Measurements from ENCODE around the gene TOM1. TPM values are rescaled to one million over a fixed set of nuclear protein-coding genes. Genes with fewer than 3 reads are reported as not detected.
A peak's percentile ranks its signal among the peaks of the same experiment; 100 is the strongest.

The TOM1 gene
- total and polyA plus RNA-seq, 4 donors, result 17.9 to 53.0 (median 50.5) TPM

- peak; percentile 89 for DNase-seq (ENCODE audit: low spot score)
- Histone ChIP-seq H3K36me3 (ENCODE audit: control insufficient read depth in 4 of 4, insufficient read depth in 3 of 4, low read depth in 1 of 4, low read length in 3 of 4) (peaks cover 0 to 17% (median 6%) of the 10 kb centered on the region in 4 donors), H3K27ac (ENCODE audit: low read depth in 1 of 2, low read length in 2 of 2) (peak overlapping the region; percentile 45 to 58), H3K4me3 (ENCODE audit: low read depth in 1 of 3, low read length in 3 of 3) (peak overlapping the region; percentile 41 to 55 (median 49)), H3K9me3 (ENCODE audit: control insufficient read depth in 4 of 4, low read length in 3 of 4) (no peaks in the 10 kb centered on the region), H3K27me3 (ENCODE audit: control insufficient read depth in 4 of 4, insufficient read depth in 4 of 4, low read length in 3 of 4) (no peaks in the 10 kb centered on the region), H3K4me1 (ENCODE audit: control insufficient read depth in 4 of 4, insufficient read depth in 4 of 4, low read length in 3 of 4) (peaks cover 5 to 20% (median 16%) of the 10 kb centered on the region in 4 donors), H3K9ac (ENCODE audit: low read depth in 1 of 2, low read length in 2 of 2) (peak overlapping the region; percentile 5 to 23)
- TF ChIP-seq GABPA (IDR thresholded peaks at IDR 0.05 in 1 of 2, conservative IDR thresholded peaks at IDR 0.05 in 1 of 2) (no peak), ATF3 (IDR thresholded peaks at IDR 0.05) (no peak), RXRA (IDR thresholded peaks at IDR 0.05) (peak; percentile 46 to 61), SP1 (IDR thresholded peaks at IDR 0.05) (peak; percentile 47), HNF4A (conservative IDR thresholded peaks at IDR 0.05) (peak; percentile 49 to 70), CTCF (IDR thresholded peaks at IDR 0.05; ENCODE audit: low read depth, low read length, missing input control) (peak; percentile 95), RAD21 (IDR thresholded peaks at IDR 0.05) (peak; percentile 98 to 99)
- 2% methylated on average over 47 of the region's 47 CpGs for WGBS
These were observed 51.1 kb downstream of the TOM1 start for GRCh38 chr22:35350539-35351503.

GRCh38 chr22:35352214-35353111 lies 52.8 kb downstream of the TOM1 start:
- no peak for DNase-seq (ENCODE audit: low spot score)
- no peaks in the 10 kb centered on the region for H3K27me3 ChIP-seq (ENCODE audit: control insufficient read depth in 4 of 4, insufficient read depth in 4 of 4, low read length in 3 of 4)
- no peak overlapping the region for H3K9ac ChIP-seq (ENCODE audit: low read depth in 1 of 2, low read length in 2 of 2)
- no peak overlapping the region for H3K4me3 ChIP-seq (ENCODE audit: low read depth in 1 of 3, low read length in 3 of 3)
- peaks cover 0 to 6% (median 2%) of the 10 kb centered on the region in 4 donors for H3K36me3 ChIP-seq (ENCODE audit: control insufficient read depth in 4 of 4, insufficient read depth in 3 of 4, low read depth in 1 of 4, low read length in 3 of 4)
- TF ChIP-seq RXRA (IDR thresholded peaks at IDR 0.05) (peak; percentile 10 to 23), REST (IDR thresholded peaks at IDR 0.05) (no peak), GABPA (IDR thresholded peaks at IDR 0.05 in 1 of 2, conservative IDR thresholded peaks at IDR 0.05 in 1 of 2) (no peak), CTCF (IDR thresholded peaks at IDR 0.05; ENCODE audit: low read depth, low read length, missing input control) (peak; percentile 31), YY1 (IDR thresholded peaks at IDR 0.05) (no peak), FOXA2 (IDR thresholded peaks at IDR 0.05) (no peak), RAD21 (IDR thresholded peaks at IDR 0.05) (peak; percentile 18 to 54), HNF4A (conservative IDR thresholded peaks at IDR 0.05) (peak; percentile 35 to 71), TAF1 (conservative IDR thresholded peaks at IDR 0.05) (no peak), SP1 (IDR thresholded peaks at IDR 0.05) (no peak)
- H3K27ac ChIP-seq (ENCODE audit: low read depth in 1 of 2, low read length in 2 of 2), result peak overlapping the region; percentile 26 to 50
- H3K9me3 ChIP-seq (ENCODE audit: control insufficient read depth in 4 of 4, low read length in 3 of 4), result no peaks in the 10 kb centered on the region
- 56% methylated on average over 19 of the region's 19 CpGs for WGBS
- H3K4me1 ChIP-seq (ENCODE audit: control insufficient read depth in 4 of 4, insufficient read depth in 4 of 4, low read length in 3 of 4), result peaks cover 5 to 20% (median 16%) of the 10 kb centered on the region in 4 donors

All from liver (tissue), 9 donors.